ENCODE data around the gene MGAT3.

DNA sequence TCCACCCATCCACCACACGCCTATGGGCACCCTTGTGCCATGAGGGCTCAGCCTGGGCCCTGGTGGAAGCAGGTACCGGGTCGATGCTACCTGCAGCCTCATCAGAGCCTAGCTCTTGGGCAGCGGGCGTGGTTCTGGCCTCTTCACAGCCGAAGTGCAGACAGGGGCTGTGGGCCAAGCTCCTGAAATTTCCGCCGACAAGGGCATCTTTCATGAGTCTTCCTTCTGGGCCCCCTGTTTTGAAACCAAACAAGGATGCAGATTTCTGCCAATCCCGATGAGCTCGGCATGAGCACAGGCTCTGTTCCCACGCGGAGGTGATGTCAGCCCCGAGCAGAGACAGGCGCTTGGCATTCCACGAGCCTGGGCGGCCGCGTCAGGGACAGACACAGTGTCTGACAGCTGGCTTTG, 22.6 kb upstream of the MGAT3 start:
- no peak for TF ChIP-seq CTCF (IDR thresholded peaks at IDR 0.05)
- no peak for TF ChIP-seq POLR2A (IDR thresholded peaks at IDR 0.05)
